ENCODE measurements around the gene POLK. TPM values are rescaled to one million over a fixed set of nuclear protein-coding genes. Genes with fewer than 3 reads are reported as not detected.
"Not testable (repeated sequence)": the region's sequence is repeated elsewhere in the genome, so short reads cannot be mapped to it uniquely, and the experiment has no call there.

Gene POLK
- total RNA-seq, 2 donors from 2014 or later, result 31.4 to 34.2 TPM

DNA sequence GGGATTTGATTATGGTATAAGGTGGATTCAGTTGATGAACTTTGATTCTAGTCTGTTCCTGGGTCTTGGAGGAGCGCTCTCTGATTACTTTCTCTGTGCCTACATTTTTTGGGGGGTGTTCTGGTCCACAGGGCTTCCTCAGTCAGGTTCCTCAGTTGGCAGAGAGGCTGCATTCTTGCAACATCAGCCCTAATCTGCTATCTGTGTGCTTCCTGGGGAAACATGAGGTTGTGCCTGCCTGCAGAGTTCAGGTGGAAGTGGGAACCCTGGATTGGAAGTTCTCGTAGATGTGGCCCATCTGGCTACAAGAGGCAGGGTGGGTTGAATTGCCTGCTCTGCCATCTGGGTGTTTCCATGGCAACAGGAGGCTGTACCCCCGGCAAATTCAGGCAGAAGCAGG is 24.5 kb downstream of the POLK start:
- Mint-ChIP-seq H3K27ac (no peak overlapping the region), H3K27me3 (ENCODE audit: low read depth) (no peaks in the 10 kb centered on the region), H3K4me1 (ENCODE audit: low read depth) (peaks cover 16% of the 10 kb centered on the region), H3K4me3 (no peak overlapping the region), H3K36me3 (ENCODE audit: insufficient read depth in 2 of 2) (peaks cover 16 to 29% of the 10 kb centered on the region in 2 donors), H3K9me3 (peaks cover 6 to 9% of the 10 kb centered on the region in 2 donors)
- no peak for DNase-seq
- no peak for ATAC-seq (replicated peaks in 1 of 2)

DNA sequence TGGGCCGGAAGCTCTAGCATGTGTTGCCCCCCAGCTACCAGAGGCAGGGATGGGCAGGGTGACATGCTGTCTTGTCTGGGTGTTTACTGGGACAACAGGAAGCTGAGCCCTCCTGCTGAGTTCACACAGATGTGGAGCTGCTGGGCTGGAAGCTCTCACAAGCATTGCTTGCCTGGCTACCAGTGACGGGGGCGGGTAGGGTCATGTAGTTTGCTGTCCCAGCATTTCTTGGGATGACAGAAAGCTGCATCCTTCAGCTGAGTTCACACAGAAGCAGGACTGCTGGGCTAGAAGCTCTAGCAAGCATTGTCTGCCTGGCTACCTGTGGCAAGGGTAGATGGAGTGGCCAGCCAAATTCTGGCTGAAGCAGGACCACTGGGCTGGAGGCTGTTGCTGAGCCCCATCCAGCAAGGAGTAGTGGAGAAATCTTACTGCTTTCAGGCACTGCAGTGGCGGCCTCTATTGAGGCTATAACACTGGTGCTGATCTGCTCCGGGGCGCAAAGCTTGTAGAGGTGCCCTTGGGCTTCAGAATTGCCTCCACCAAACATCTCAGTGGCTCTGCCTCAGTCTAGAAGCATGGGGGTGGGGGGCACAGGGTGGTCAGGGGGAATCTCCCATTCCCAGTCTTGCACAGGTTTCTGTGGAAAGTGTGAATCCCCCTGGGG is 25.1 kb downstream of the POLK start:
- peaks cover 16 to 29% of the 10 kb centered on the region in 2 donors for H3K36me3 Mint-ChIP-seq (ENCODE audit: insufficient read depth in 2 of 2)
- no peak overlapping the region for H3K4me3 Mint-ChIP-seq
- H3K4me1 Mint-ChIP-seq (ENCODE audit: low read depth), result peaks cover 16% of the 10 kb centered on the region
- H3K27me3 Mint-ChIP-seq (ENCODE audit: low read depth), result no peaks in the 10 kb centered on the region
- no peak for ATAC-seq (replicated peaks in 1 of 2)
- H3K27ac Mint-ChIP-seq, result no peak overlapping the region
- no peak for DNase-seq
- peaks cover 6 to 9% of the 10 kb centered on the region in 2 donors for H3K9me3 Mint-ChIP-seq

DNA sequence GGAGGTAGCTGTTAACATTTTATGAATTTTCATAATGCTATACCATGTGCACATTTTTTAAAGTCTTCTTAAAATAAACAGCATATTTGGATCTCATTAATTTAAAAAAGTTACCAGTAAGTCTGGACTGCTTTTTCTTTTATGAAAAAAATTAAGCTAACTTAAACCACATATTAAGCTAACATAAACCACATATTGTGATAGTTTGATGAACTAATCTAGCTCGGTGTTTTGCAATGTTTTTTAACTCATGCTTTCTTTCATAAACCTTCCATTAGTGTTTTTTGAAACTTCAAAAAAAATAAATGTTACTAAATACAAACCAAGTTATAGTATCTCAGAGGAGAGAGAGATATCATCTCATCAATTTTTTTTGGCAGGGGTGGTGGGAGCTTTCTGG is 26.5 kb downstream of the POLK start:
- no peak overlapping the region for H3K27ac Mint-ChIP-seq
- H3K4me3 Mint-ChIP-seq, result no peak overlapping the region
- DNase-seq, result no peak
- H3K4me1 Mint-ChIP-seq (ENCODE audit: low read depth), result peaks cover 16% of the 10 kb centered on the region
- H3K9me3 Mint-ChIP-seq, result peaks cover 5 to 9% of the 10 kb centered on the region in 2 donors
- no peak for ATAC-seq (replicated peaks in 1 of 2)
- H3K27me3 Mint-ChIP-seq (ENCODE audit: low read depth), result no peaks in the 10 kb centered on the region
- H3K36me3 Mint-ChIP-seq (ENCODE audit: insufficient read depth in 2 of 2), result peaks cover 13 to 24% of the 10 kb centered on the region in 2 donors

DNA sequence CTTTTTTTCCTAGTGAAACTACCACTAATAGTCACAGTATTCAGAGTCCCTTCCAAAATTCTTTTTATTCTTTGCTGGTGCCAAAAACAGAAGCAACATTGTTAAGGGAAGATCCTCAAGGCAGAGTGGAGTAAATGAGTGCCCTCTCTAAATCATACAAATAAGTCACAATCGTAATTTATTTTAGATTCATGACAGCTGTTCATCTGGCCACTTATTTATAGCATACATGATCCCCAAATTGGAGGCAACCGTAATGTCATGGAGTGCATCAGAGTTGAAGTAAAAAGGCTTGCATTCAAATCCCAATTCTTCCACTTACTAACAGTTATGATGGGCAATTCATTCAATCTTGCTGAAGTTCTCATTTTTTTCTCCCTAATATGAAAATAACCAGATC is 33.4 kb downstream of the POLK start:
- Mint-ChIP-seq H3K9me3 (no peaks in the 10 kb centered on the region), H3K4me1 (ENCODE audit: low read depth) (no peaks in the 10 kb centered on the region), H3K36me3 (ENCODE audit: insufficient read depth in 2 of 2) (peaks cover 1 to 3% of the 10 kb centered on the region in 2 donors), H3K4me3 (no peak overlapping the region), H3K27ac (no peak overlapping the region), H3K27me3 (ENCODE audit: low read depth) (no peaks in the 10 kb centered on the region)
- no peak for ATAC-seq (replicated peaks in 1 of 2)
- DNase-seq, result no peak

DNA sequence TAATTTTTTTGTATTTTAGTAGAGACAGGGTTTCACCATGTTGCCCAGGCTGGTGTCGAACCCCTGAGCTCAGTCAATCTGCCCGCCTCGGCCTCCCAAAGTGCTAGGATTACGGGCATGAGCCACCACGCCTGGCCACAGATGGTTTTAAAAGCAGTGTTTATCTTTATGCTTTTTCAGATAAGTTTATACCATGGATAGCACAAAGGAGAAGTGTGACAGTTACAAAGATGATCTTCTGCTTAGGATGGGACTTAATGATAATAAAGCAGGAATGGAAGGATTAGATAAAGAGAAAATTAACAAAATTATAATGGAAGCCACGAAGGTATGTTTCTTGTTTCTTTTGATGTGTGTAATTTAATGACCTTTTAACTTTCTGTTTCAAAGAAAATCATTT is 35.1 kb downstream of the POLK start:
- Mint-ChIP-seq H3K36me3 (ENCODE audit: insufficient read depth in 2 of 2) (peaks cover 1 to 7% of the 10 kb centered on the region in 2 donors), H3K4me1 (ENCODE audit: low read depth) (peaks cover 6% of the 10 kb centered on the region), H3K27me3 (ENCODE audit: low read depth) (no peaks in the 10 kb centered on the region), H3K9me3 (no peaks in the 10 kb centered on the region), H3K4me3 (no peak overlapping the region), H3K27ac (no peak overlapping the region)
- DNase-seq (no peak), ATAC-seq (replicated peaks in 1 of 2) (no peak)

DNA sequence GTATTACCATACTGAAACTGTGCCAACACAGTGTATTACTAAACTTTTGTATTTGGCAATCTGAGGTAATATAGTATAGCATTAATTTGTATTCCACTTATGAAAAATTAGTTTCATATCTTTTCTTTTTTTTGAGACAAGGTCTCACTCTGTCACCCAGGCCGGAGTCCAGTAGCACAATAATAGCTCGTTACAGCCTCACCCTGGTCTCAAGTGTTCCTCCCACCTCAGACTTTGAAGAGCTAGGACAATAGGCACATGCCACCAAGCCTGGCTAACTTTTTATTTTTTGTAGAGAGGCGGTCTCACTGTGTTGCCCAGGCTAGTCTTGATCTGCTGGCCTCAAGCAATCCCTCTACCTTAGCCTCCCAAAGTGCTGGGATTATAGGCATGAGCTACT is 36.1 kb downstream of the POLK start:
- no peak for ATAC-seq (replicated peaks in 1 of 2)
- H3K27me3 Mint-ChIP-seq (ENCODE audit: low read depth), result no peaks in the 10 kb centered on the region
- no peak overlapping the region for H3K27ac Mint-ChIP-seq
- peaks cover 1 to 9% of the 10 kb centered on the region in 2 donors for H3K36me3 Mint-ChIP-seq (ENCODE audit: insufficient read depth in 2 of 2)
- no peak for DNase-seq
- H3K9me3 Mint-ChIP-seq, result no peaks in the 10 kb centered on the region
- no peak overlapping the region for H3K4me3 Mint-ChIP-seq
- peaks cover 6% of the 10 kb centered on the region for H3K4me1 Mint-ChIP-seq (ENCODE audit: low read depth)

DNA sequence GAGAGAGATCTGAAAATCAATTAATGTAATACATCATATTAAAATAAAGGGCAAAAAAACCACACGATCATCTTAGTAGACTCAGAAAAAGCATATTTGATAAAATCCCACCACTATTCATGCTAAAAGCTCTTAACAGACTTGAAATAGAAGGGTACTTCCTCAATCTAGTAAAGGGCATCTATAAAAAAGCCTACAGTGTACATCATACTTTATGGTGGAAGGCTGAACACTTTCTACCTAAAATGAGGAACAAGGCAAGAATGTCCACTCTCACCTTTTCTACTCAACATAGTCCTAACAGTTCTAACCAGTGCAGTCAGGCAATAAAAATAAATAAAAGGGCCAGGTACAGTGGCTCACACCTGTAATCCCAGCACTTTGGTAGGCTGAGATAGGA is 38.9 kb downstream of the POLK start:
- DNase-seq (no peak), ATAC-seq (replicated peaks in 1 of 2) (no peak)
- H3K27ac Mint-ChIP-seq, result no peak overlapping the region
- peaks cover 2 to 11% of the 10 kb centered on the region in 2 donors for H3K36me3 Mint-ChIP-seq (ENCODE audit: insufficient read depth in 2 of 2)
- H3K27me3 Mint-ChIP-seq (ENCODE audit: low read depth), result no peaks in the 10 kb centered on the region
- no peaks in the 10 kb centered on the region for H3K9me3 Mint-ChIP-seq
- peaks cover 6% of the 10 kb centered on the region for H3K4me1 Mint-ChIP-seq (ENCODE audit: low read depth)
- no peak overlapping the region for H3K4me3 Mint-ChIP-seq

DNA sequence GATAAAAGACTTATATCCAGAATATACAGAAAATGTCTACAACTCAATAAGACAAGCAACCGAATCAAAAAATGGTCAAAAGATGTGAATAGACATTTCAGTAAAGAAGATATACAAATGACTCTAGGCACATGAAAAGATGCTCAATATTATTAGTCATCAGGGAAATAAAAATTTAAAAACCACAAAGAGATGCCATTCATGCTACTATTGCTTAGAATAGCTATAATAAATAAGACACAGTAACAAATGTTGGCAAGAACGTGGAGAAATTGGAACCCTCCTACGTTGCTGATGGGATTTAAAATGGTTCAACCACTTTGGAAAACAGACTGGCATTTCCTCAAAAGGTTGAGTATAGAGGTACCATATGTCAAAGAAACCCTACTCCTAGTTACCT is 39.8 kb downstream of the POLK start:
- Mint-ChIP-seq H3K27me3 (ENCODE audit: low read depth) (no peaks in the 10 kb centered on the region), H3K27ac (no peak overlapping the region), H3K9me3 (no peaks in the 10 kb centered on the region), H3K4me3 (no peak overlapping the region), H3K36me3 (ENCODE audit: insufficient read depth in 2 of 2) (peaks cover 2 to 15% of the 10 kb centered on the region in 2 donors), H3K4me1 (ENCODE audit: low read depth) (peaks cover 6% of the 10 kb centered on the region)
- DNase-seq (no peak), ATAC-seq (replicated peaks in 1 of 2) (no peak)

DNA sequence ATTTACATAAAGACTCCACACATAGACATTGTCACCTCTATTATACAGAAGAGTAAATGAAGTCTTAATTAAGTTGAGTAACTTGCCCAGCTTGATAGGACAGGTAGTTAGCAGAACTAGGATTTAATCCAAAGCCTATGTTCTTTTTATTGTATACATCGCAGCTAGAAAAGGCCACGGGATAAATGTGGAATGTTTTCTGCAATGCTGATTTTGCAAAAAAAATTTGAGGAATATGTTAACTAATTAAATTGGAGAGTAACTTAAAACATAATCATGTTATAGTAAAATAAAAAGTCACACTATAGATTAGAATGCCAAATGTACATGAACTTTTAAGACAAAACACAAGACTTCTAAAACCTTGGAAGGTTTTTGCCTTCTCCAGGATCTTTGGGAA is 41.1 kb downstream of the POLK start:
- Mint-ChIP-seq H3K4me3 (no peak overlapping the region), H3K27me3 (ENCODE audit: low read depth) (no peaks in the 10 kb centered on the region), H3K27ac (peak overlapping the region; percentile 57), H3K9me3 (no peaks in the 10 kb centered on the region), H3K4me1 (ENCODE audit: low read depth) (peaks cover 6% of the 10 kb centered on the region), H3K36me3 (ENCODE audit: insufficient read depth in 2 of 2) (peaks cover 6 to 15% of the 10 kb centered on the region in 2 donors)
- no peak for ATAC-seq (replicated peaks in 1 of 2)
- no peak for DNase-seq

DNA sequence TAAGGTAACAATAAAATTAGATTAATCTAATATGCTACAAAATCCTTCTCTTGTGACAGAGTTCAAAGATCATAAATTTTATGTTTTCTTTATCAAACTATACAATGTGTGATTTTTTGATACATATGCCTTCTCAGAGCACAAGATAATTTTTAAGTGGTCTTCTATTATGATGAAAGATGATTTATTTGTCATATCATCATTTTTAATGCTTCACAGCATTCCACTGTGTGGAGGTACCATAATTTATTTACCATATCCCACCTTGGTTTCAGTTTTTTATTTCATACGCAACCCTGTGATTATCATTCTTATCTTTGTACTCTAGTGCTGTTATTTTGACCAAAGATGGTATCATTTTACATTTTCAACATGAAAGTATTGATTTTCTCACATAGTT is 41.7 kb downstream of the POLK start:
- Mint-ChIP-seq H3K4me1 (ENCODE audit: low read depth) (peaks cover 10% of the 10 kb centered on the region), H3K4me3 (no peak overlapping the region), H3K9me3 (no peaks in the 10 kb centered on the region), H3K36me3 (ENCODE audit: insufficient read depth in 2 of 2) (peaks cover 7 to 18% of the 10 kb centered on the region in 2 donors), H3K27ac (no peak overlapping the region), H3K27me3 (ENCODE audit: low read depth) (no peaks in the 10 kb centered on the region)
- DNase-seq (no peak), ATAC-seq (replicated peaks in 1 of 2) (no peak)

DNA sequence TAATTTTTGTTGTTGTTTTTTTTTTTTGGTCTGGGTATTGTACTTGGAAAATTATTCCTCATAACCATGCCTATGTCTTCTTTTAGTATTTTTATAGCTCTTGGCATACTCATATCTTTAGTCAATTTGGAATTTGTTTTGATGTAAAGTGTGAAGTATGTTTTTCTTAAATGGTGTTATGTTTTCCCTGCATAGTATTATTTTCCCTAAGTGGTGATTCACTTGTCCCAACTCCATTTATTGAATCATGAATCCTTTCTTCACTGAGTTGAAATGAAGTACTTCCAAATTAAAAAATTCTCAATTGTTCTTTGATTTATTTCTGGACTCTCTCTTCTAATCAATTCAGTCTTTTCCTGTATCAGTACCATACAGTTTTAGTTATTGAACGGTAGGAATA is 46.5 kb downstream of the POLK start:
- Mint-ChIP-seq H3K27me3 (ENCODE audit: low read depth) (no peaks in the 10 kb centered on the region), H3K4me1 (ENCODE audit: low read depth) (peaks cover 6% of the 10 kb centered on the region), H3K27ac (peak overlapping the region; percentile 38), H3K4me3 (no peak overlapping the region), H3K9me3 (peaks cover 4 to 8% of the 10 kb centered on the region in 2 donors), H3K36me3 (ENCODE audit: insufficient read depth in 2 of 2) (peaks cover 21 to 33% of the 10 kb centered on the region in 2 donors)
- no peak for ATAC-seq (replicated peaks in 1 of 2)
- no peak for DNase-seq

DNA sequence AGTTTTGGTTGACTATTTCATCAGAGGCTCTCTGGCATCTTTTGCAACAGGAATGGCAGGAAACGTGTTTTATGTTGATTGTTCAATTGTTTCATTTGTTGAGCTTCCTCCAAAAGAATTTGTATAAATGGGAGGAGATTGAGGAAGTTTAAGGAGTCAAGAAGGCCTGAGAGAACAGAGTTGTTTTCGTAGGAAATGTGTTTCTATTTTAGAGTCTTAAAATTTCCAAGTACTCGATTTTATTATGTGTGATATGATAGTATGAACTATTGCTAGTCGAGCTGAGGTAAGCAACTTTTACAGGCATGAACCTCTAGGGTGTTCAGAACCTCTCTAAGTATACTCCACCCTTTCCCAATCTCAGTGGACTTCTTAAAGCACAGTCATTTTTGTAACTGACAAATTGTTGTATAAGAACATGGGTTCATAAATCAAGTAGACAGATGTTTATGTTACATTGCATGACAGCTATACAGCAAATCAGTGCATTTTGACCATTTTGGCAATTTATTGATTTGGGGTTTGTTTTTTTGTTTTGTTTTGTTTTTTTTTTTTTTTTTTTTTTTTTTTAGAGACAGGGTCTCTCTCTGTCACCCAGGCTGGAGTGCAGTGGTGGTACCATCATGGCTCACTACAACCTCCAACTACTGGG is 47.4 kb downstream of the POLK start:
- H3K27me3 Mint-ChIP-seq (ENCODE audit: low read depth), result no peaks in the 10 kb centered on the region
- peaks cover 30 to 40% of the 10 kb centered on the region in 2 donors for H3K36me3 Mint-ChIP-seq (ENCODE audit: insufficient read depth in 2 of 2)
- peaks cover 11 to 16% of the 10 kb centered on the region in 2 donors for H3K9me3 Mint-ChIP-seq
- no peak overlapping the region for H3K27ac Mint-ChIP-seq
- no peak overlapping the region for H3K4me3 Mint-ChIP-seq
- DNase-seq, result no peak
- H3K4me1 Mint-ChIP-seq (ENCODE audit: low read depth), result peaks cover 13% of the 10 kb centered on the region
- ATAC-seq (replicated peaks in 1 of 2), result peak in 1 of 2 donors; percentile 50

DNA sequence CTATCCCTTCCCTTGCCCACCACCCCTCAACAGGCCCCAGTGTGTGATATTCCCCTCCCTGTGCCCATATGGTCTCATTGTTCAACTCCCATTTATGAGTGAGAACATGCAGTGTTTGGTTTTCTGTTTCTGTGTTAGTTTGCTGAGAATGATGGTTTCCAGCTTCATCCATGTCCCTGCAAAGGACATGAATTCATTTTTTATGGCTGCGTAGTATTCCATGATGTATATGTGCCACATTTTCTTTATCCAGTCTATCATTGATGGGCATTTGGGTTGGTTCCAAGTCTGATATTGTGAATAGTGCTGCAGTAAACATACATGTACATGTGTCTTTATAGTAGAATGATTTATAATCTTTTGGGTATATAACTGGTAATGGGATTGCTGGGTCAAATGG is 49.0 kb downstream of the POLK start:
- not testable (repeated sequence) for H3K27me3 Mint-ChIP-seq (ENCODE audit: low read depth); ATAC-seq (replicated peaks in 1 of 2); DNase-seq; H3K4me3 Mint-ChIP-seq; H3K27ac Mint-ChIP-seq
- H3K4me1 Mint-ChIP-seq (ENCODE audit: low read depth), result peaks cover 23% of the 10 kb centered on the region
- peaks cover 36 to 47% of the 10 kb centered on the region in 2 donors for H3K36me3 Mint-ChIP-seq (ENCODE audit: insufficient read depth in 2 of 2)
- peaks cover 17 to 18% of the 10 kb centered on the region in 2 donors for H3K9me3 Mint-ChIP-seq
